ENCODE data around the gene BPTF.
A peak's percentile ranks its signal among the peaks of the same experiment; 100 is the strongest.
"Not testable (repeated sequence)": the region's sequence is repeated elsewhere in the genome, so short reads cannot be mapped to it uniquely, and the experiment has no call there.

Gene BPTF

DNA sequence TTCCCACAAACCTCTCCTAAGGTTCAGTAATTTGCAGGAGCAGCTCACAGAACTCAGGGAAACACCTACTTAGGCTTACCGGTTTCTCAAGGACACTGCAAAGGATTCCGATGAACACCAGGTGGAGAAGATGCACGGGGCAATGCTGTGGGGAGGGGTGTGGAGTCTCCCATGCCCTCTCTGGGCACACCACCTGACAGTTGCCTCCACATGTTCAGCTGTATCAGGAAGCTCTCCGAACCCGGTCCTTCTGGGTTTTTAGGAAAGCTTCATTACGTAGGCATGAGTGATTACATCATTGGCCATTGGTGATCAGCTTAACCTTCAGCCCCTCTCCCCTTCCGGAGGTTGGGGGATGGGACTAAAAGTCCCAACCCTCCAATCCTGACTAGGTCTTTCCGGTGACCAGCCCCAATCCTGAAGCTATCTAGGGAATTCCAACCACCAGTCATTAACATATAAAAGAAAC lies 149.3 kb downstream of the BPTF start:
- no peak for DNase-seq (ENCODE audit: low read depth in 2 of 2)

DNA sequence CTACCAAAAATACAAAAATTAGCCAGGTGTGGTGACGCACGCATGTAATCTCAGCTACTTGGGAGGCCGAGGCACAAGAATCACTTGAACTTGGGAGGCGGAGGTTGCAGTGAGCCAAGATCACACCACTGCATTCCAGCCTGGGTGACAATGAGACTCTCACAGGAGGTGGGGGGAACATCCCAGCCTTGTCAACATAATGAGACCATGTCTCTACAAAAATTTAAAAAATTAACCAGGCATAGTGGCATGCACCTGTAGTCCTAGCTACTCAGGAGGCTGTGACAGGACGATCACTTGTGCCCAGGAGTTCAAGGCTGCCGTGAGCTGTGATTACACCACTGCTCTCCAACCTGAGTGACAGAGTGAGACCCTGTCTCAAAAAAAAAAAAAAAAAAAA lies 151.0 kb downstream of the BPTF start:
- DNase-seq (ENCODE audit: low read depth in 2 of 2), result not testable (repeated sequence)

DNA sequence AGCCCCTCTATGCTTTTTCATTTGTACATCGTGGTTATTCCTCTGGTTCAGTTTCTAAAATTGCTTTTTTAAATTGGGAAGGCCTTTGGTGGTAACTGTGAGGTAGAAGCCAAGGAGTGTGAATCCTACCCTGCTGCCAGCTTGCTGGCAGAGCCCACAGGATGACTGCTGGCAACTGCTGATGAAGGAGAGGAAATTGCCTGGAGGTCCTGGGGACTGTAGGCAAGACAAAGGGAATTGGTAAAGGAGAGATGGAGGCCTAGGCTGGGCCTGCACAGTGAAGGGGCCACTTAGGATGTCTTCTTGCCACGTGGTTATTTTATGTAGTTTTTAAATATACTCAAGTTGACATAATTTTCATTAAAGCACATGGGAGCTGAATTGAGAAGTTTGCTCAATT lies 155.2 kb downstream of the BPTF start:
- DNase-seq (ENCODE audit: low read depth in 2 of 2), result no peak

DNA sequence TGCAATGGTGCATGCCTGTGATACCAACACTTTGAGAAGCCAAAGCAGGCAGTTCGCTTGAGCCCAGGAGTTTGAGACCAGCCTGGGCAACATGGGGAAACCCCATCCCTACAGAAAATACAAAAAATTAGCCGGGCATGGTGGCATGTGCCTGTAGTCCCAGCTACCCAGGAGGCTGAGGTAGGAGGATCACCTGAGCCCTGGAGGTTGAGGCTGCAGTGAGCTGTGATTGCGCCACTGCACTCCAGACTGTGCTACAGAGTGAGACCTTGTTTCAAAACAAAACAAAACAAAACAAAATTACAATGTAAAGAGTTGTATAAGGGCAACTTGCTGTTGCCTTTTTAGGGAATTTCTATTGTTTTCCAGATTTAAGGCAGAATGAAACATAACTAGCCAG lies 155.6 kb downstream of the BPTF start:
- not testable (repeated sequence) for DNase-seq (ENCODE audit: low read depth in 2 of 2)

DNA sequence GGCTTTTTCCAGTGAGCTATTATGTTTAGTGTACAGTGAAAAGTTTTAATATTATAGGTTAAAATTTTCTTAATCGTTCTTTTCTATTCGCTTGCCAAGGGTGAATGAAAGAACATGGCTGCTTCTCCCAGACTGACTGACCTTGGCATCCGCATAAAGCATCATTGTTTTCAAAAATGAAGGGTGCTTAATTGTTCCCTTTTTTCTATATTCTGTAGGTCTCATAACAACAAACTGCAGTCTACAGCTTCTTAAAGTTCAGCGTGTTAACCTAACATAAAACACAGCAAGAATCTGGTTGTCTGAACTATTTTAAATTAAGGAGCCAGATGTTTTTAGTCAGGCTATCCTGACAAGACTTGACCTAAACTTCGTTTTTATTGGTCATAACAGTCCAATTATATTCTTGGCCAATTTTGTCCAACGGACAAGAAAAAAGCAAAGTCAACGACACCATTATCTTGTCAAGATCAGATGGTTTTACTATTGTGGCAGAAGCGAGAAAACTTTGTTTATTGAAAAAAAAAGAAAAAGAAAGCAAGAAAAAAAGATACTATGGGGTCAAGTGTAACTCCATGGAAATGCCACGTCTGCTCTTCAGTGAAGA lies 156.8 kb downstream of the BPTF start:
- DNase-seq (ENCODE audit: low read depth in 2 of 2), result no peak

DNA sequence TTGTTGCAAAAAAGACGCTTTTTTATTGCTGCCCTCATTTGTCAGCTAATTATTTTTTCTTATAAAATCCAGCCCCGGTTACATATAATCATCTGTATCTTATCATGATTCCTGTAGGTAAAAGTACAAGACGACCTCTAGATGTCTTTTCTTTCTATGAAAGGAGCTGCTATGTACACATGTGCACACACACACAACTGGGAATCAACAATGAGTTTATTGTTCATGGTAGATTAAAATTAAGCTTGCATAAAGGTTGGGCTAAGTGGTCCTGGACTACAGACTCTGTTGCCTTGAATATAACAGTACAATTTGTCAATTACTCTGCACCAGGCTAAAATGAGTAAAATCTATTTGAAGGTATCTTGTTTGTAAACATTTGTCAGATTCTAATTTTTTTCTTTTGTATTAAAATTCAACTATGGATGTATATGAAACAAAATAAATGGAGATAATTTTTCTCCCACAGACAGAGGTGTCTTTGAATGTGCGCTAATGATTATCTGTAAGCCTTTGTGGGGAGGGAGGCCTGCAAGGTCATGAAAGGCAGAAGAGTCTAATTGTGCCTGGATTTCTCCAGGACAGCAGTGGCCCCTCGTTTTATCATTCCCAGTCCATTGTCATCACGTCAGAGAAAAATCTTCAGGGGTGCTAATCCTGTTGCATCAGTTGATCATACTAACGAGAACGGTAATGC lies 157.5 kb downstream of the BPTF start:
- no peak for DNase-seq (ENCODE audit: low read depth in 2 of 2)

DNA sequence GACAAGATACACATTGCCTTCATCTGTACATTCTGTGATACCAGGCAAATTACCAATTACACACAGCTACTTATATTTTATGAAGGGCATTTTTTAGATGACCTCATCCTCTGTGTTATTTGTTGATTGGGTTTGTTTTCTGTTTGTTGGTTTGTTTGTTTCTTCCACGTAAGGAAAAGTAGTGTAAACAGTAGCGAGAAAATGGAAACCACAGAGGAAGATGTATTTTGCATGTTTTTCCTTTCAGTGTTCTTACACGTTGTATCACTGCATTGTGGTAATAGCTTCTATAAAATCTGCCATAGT lies 158.0 kb downstream of the BPTF start:
- no peak for DNase-seq (ENCODE audit: low read depth in 2 of 2)

DNA sequence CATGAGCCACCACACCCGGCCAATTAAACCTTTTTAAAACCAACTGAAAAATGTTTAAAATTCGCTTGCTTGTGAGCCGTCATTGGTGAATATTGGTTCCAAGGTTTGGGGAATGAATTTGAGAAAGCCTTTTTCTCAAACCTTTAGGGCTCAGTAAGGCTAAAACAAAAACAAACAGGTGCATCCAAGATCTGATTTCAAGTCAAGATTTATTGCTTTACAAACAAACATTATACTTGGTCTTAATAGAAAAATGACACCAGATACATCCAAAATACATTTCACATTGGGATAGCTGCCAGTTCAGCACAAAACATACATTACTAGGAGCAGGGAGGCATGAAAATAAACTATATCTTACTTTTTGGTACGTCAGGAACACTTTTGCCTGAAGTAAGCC lies 165.6 kb downstream of the BPTF start:
- no peak for DNase-seq (ENCODE audit: low read depth in 2 of 2)

DNA sequence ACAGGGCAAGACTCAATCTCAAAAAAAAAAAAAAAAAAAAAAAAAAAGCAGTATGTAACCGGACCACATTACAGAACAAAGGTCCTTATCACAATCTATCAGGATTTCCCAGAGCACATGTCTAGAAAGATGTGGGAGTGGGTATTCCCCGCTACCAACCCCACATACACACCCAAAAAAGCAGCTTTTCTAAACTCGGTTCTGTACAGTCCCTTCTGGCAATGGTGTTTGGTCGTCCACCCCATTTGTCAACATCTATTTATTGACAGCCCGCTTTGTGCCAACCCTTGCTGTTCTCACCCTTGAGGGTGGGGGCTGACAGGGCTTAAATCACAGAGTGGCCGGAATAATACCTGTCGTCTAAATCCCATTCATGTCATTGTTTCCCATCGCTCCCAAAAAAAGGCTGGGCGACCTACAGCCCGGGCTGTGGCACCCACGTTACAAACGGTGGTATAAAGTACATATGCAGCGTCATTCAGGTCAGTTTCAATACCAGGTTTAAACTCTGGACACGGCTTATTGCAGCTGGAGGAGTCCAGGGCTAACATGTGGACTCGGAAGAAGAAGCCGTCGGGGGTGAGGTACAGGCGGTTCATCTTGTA lies 167.3 kb downstream of the BPTF start:
- DNase-seq (ENCODE audit: low read depth in 2 of 2), result no peak

DNA sequence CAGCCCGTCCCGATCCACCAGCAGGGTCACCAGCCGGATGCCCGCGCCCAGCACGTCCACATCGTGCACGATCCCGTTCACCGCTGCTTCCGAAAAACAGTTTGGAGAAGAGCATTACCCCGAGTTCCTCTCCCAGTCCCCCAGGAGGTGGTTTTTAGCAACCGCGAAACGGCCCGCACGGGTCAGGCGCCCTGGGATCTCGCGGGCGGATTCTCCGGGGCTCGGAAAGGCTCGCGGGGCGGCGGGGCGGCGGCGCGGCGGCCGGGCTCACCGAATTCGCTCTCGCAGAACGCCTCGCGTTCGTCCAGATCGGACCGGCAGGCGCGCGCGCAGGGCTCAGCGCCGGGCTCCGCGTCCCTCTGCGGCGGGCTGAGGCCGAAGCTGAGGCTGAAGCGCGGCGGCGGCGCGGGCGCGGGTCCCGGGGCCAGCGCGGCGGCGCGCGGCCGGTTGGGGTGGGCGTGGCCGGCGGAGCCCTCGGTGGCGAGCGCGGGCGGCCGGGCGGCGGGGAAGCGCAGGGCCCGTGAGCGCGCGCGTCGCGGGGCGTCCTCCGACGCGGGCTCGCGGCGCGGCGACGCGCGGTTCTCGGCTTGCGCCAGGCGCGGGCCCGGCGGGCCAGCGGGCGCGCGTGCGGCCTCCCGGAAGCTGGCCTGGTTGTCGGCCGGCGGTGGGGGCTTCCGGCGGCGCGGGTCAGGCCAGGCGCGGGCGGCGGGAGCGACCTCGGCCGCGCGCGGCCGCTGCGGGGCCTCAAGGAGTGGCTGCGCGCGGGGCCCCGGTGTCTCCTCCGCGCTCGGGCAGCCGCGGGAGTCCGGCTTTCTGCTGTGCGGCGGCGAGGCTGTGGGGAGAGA lies 168.1 kb downstream of the BPTF start:
- peak in 1 of 2 donors; percentile 57 for DNase-seq (ENCODE audit: low read depth in 2 of 2)

DNA sequence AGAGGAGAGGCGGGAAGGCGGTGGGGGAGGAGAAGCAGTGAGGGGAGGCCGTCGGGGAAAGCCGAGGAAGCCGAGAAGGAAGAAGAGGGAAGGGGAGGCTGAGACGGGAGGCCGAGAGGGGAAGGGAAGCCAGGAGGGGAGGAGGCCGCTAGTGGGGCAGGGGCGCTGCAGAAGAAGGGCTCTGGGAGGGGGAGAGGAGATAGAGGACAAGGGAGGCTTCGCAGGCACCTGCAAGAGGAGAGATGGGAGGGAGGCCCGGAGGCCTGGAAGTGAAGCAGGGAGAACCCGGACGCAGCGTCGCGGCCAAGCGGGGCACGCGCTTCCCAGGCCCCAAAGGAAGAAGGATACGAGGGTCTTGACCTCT lies 168.7 kb downstream of the BPTF start:
- DNase-seq (ENCODE audit: low read depth in 2 of 2), result no peak

DNA sequence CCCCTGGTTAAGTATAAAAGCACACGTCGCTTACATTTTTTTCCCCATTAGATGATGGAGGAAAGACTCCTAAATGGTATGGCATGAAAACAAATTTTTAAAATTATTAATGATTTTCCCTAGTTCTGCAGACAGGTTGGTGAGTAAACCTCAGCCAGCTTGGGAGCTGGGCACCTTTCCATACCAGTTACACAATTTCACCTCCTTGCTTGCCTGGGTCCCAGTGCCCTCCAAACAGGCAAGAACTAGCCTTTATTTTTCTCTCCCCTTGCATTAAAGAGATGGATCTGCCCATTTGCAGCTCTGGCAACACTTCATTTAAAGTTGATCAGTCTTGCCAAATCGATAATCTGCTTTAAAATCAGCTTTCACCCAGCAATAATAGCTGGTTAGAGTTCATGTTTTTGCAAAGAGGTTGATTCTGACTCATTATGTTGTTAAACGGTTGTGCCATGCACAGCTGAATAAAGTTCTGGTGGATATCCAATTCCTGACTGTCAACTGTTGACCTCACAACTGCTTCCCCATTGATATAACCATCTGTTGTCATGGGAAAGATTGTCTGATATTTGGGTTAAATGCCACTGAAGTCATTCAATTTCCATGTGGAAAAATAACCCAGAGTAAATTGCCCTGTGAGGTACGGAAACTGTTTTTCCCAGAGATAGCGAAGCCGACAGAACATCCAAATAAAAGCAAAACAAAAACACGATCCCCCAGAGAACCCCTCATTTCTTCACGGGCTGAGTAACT lies 169.7 kb downstream of the BPTF start:
- DNase-seq (ENCODE audit: low read depth in 2 of 2), result no peak

DNA sequence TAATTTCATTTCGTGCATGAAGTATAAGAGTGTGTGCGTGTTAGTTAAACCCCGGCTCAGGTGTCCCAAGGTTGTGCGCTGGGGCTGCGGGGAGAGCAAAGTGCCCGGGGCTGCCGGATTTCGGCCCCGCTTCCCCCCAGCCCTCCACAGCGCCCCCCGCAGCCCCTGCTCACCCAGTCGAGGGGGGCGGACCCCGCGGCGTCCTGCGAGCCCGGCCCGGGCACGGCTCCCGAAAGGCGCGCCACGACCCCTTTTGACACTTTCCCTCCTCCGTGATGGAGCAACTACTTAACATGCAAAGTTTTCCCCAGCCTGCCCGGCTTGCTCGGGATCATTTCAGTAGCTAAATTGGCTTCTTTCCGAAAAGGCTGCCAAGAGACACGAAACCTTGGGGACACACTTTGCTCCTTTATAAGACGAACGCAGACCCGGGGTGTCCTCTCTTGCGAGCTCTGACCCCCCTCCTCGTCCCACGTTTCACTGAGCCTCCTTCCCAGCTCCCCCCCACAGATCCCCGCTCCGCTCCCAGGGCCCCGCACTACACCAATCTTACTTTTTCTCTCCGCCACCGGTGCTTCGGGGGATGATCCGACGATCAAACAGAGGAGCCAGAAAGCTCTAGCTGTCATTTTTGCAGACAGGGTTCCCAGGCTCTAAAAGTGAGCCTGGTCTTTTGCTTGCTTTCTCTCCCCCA lies 170.4 kb downstream of the BPTF start:
- no peak for DNase-seq (ENCODE audit: low read depth in 2 of 2)

DNA sequence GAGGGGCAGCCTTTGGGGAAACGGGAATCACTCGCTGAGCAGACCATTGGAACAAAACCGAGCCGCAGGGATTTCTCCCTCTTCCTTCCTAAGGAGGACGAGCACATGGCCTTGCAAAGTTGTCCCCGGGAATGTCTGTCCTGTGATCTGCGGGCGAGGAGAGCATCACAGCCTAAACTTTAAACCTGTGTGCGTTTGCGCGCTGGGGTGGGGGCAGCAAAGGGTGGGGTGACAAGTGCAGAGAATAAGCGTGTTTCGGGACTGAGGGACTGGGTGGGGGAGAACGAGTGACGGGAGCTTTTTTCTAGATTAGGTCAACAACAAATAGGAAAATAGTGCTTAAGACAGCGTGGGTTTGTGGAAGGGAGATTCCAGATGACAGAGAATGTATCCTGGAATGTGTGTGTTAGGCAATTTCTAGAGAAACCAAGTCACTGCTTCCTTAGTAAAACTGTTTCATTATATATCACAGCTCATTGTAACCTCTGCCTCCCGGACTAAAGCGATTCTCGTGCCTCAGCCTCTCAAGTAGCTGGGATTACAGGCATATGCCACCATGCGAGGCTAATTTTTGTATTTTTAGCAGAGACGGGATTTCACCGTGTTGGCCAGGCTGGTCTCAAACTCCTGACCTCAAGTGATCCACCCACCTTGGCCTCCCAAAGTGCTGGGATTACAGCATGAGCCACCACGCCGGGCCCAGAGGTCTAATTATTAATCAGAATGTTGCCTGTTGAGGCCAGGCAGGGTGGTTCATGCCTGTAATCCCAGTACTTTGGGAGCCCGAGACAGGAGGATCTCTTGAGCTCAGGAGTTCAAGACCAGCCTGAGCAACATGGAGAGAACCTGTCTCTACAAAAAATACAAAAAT lies 171.2 kb downstream of the BPTF start, which contains the start of gene C17orf58:
TSS of gene C17orf58 (minus strand) at position 169 of the 871 bp plus-strand sequence. CDS start 271 bp downstream, outside the sequence.
- DNase-seq (ENCODE audit: low read depth in 2 of 2), result not testable (repeated sequence)

DNA sequence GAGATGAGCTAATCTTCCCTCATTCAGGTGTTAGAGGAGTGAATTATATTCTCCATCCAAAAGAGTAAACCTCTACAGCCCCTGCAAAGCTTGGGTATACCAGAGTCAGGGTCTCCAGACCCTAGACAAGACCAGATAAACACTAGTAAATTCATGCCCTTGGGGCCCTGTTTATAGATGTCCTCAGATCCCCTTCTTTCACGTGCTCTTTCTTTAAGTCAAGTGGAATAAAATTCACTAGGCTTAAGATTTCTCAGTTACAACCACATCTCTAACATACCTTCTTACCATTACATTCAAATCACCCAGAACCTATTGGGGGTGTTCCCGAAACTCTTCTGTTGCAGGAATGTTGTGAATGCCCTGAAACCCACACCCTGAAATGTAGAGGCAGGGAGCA lies 173.2 kb downstream of the BPTF start:
- DNase-seq (ENCODE audit: low read depth in 2 of 2), result no peak

DNA sequence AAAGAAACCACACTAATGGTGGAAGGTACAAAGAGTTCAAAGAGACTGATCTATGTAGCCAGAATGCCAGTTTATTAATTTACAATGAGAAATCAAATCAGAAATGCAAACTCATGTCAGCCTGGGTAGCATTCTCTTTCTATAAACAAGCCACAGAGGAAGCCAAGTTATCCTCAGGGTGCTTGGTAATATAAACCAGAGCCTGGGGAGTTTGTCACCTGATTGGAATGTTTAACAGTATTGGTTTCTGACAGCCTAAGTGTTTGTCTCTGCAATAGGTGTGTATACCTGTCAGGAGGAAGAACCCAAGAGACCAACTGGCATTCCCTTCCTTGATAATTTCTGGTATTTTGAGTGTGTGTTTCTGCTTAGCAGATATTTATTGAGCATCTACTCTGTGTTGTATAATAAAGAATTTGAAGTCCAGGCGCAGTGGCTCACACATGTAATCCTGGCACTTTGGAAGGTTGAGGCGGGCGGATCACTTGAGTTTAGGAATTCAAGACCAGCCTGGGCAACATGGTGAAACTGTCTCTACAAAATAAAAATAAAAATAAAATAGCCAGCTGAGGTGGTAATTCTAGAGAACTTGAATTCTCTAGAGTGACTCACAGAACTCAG lies 174.1 kb downstream of the BPTF start:
- no peak for DNase-seq (ENCODE audit: low read depth in 2 of 2)

DNA sequence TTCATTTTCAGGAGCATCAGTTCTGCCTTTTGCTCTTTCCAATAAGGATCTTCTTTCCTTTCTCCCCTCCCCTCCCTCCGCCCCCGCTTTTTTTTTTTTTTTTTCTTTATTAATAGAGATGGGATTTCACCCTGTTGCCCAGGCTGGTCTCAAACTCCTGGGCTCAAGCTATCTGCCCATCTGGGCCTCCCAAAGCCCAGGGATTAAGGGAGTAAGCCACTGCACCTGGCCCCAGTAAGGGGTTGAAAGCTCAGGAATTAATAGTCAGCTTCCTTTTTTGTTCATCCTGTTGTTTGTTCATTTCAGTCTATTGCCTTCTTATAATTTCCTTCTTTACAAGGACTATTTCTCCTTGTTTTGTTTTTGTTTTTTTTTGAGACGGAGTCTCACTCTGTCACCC lies 178.9 kb downstream of the BPTF start:
- DNase-seq (ENCODE audit: low read depth in 2 of 2), result no peak

DNA sequence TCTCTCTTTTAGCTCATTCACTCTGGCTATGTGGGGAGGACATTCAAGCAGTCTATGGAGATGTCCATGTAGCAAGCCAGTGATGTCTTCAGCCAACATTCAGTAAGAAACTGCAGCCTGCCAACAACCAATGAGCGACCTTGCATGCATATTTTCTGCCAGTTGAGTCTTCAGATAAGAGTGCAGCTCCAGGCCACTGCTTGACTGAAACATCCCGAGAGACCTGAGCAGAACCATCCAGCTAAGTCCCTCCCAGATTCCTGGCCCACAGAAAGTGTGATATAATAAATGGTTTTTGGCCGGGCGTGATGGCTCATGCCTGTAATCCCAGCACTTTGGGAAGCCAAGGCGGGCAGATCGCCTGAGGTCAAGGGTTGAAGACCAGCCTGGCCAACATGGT lies 181.5 kb downstream of the BPTF start:
- no peak for DNase-seq (ENCODE audit: low read depth in 2 of 2)

DNA sequence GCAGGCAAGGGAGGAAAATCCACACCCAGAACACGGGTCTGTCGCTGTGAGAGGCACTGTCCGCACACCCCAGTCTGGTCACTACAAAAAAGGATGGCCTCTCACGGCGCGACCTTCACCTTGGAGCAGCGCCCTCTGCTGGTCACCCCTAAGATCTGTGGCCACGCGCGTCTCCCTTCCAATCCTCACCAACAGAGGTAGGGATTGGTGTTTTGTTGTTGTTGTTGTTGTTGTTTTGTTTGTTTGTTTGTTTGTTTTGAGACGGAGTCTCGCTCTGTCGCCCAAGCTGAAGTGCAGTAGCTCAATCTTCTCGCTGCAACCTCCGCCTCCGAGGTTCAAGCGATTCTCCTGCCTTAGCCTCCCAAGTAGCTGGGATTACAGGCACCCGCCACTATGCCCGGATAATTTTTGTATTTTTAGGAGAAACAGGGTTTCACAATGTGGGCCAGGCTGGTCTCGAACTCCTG lies 185.9 kb downstream of the BPTF start:
- peak in 1 of 2 donors; percentile 18 for DNase-seq (ENCODE audit: low read depth in 2 of 2)

DNA sequence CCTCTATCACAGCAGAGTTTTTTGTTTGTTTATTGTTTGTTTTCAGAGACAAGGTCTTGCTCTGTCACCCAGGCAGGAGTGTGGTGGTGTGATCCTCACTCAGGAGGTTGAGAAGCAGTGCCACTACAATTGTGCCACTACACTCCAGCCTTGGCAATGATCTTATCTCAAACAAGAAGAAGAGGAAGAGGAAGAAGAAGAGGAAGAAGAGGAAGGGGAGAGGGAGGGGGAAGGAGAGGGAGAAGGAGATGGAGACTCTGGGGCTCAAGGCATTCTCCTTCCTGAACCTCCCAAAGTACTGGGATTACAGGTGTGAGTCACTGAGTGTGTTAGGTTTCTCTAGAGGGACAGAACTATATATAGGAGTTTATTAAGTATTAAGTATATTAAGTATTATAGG lies 188.1 kb downstream of the BPTF start:
- no peak for DNase-seq (ENCODE audit: low read depth in 2 of 2)
